Cerebellar cortex (tissue), 1 donor: ENCODE measurements around the gene AGAP1.

Experiments
- DNase-seq: peaks from one replicate; pipeline ENCODE4 v3.0.0-alpha.2; 2015; ENCODE audit warnings: low spot score

AGAP1 gene

DNA sequence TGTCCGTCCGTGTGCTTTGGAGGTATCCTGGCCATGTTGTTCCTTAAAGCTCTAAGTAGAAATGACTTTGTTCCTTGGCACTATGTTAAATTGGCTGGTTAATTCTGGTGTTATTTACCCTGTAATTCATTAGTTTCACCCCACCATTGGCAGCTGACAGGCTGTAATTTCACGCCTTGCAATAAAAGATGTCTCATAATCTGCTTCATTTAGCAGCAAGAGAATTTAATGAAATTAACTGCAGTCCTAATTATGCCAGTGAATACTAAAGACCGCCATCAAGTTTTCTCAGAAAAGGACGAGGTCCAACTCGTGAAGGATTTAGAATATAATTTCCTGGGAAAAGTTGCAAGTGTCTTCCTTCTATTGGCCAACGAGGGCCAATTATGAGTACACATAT lies 355.1 kb downstream of the AGAP1 start:
- DNase-seq, result no peak

DNA sequence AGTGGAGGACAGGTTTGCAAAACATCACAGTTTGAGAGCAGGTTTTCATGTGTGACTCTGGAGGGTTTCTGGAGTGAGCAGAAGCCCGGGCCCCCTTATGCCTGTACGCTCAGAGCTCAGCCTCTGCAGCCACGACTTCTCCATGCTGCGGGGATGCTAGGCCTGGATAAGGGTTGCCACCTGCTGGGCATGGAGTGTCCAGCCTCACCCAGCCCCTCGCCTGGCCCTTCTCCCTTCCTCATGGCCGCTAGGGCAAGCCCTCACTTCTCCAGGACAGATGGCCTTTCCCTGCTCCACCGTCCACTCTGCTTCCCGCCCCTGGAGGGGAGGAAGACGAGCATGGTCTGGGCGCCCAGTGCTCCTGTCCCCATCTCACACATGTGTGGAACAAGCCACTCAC lies 355.6 kb downstream of the AGAP1 start:
- DNase-seq, result no peak

GRCh38 chr2:235850289-235850688 lies 356.4 kb downstream of the AGAP1 start:
- no peak for DNase-seq

DNA sequence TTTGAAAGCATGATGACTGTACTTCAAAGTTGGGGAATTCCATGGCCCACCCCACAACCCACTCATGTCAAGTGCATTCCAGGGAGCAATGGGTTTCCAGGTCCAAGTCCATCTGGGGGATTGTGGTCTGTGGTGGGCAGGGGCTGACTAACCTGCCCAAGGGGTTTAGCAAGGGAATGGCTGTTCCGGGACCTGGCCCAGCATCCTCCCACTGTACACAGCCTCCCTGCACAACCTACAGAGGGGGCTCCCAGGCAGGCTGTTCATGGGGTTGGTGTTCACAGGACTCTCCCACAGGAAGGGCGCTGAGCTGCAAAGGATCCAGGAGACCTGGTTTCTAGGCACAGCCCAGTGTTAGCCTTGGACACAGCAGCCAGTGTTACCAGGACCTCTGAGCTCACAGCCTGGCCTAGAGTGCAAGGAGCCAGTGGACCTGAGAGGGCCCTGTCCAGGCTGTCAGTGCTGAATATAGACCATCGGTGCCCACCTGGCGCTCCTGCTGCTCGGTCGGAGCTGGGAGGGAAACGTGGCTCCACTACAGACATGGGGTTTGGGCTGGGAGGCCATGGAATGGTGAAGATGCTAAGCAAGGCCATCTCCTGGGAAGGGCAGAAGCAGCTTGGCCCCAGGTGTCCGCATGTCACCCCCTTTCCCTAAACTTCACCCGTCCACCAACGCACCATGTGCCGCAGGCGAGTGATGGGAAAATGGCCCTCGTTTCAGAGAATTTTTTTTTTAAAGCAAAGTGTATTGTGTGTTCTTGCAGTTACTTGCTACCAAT lies 357.1 kb downstream of the AGAP1 start:
- DNase-seq, result no peak

DNA sequence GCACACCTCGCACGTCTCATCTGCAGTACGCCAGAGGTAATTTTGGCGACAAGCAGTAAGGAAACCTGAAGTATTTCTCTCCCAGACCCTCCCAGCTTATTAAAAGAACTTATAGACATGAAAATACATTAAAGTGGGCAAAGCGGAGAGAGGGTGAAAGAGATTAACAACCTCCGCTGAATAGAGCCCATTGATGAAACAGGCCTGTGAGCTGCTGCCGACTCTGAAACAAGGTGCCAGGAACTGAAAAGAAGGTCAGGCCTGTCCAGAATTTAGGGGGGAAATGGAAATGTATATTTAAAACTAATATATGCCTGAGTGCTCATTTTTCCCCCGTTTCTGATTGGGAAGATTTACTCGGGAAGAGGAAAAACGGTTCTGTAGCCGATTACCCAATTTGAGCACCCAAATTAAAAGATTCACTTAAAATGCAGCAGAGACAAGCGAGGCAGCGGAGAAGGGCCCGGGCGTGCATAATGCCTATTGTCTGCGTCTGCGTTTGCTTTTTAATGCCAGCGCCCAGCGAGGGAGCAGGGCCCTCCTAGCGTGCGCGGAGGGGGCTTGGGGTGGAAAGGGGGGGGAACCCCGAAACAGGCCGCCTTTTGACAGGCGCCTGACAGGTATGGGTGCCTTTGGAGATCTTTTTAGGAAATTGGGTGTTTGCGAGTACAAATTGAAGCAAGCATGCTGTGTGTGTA lies 358.1 kb downstream of the AGAP1 start:
- DNase-seq, result no peak

GRCh38 chr2:235852526-235852920 lies 358.7 kb downstream of the AGAP1 start:
- DNase-seq, result no peak

DNA sequence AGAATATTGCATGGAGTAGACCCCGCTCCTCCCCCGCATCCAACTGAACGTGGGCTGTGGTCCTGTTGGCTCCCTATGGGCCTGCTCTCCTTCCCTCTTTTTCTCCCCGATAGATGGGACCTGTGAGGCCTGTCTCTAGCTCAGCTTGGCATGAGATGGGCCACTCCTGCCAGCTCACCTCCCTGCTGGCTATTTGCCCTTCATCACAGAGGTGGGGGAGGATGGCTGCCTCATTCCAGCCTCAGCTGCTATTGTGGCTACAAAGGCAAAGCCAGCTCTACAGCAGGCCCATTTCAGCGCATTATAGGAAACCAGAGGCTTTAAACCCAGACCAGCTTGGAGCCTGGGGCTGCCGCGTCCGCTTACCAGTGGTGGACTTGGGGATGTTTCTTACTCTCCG lies 360.4 kb downstream of the AGAP1 start:
- DNase-seq, result peak; percentile 91

GRCh38 chr2:235855011-235855410 lies 361.2 kb downstream of the AGAP1 start:
- no peak for DNase-seq

GRCh38 chr2:235856151-235856854 lies 362.5 kb downstream of the AGAP1 start:
- no peak for DNase-seq

DNA sequence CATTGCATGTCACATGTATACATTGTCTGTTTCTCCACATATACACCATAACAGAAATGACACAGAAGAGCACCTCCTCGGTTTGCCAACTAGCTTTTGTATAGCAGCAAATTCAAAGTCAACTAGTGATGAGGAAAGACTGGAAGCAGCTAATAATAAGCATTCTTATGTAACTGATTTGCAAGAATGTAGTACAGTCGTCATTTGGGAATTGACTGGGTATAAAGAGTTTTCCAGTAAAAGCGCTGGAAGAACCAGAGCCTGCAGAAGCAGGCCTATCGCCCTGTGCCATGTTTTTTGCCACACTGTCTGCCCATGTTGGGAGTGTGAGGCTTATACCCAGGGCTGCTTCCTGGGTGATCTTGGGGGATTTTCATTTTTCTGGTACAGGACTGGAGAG lies 363.8 kb downstream of the AGAP1 start:
- no peak for DNase-seq

- no peak for DNase-seq
Measured at GRCh38 chr2:235858881-235859280, 365.0 kb downstream of the AGAP1 start.

GRCh38 chr2:235859651-235860050 lies 365.8 kb downstream of the AGAP1 start:
- no peak for DNase-seq

- no peak for DNase-seq
Measured at GRCh38 chr2:235860111-235860510, 366.3 kb downstream of the AGAP1 start.

GRCh38 chr2:235860871-235861270 lies 367.0 kb downstream of the AGAP1 start:
- DNase-seq, result no peak

DNA sequence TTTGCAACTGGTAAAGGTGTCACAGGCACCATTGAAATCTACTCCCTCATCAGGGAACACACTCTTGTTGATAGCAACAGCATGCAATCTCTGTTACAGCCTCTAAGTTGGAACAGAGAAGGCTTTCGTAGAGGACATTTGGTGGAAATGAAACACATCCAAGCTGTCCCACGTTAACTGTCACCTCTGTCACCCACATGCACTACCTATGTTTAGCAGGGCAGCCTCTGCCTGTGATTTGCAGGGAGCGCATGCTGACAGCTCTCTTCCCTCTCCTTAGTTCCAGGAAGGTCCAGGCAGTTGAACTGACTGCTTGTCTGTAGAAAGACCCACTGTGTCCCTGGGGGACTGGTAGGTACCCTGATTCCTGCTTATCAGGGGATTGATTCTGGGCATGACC lies 367.5 kb downstream of the AGAP1 start:
- DNase-seq, result no peak

GRCh38 chr2:235863414-235863813 lies 369.6 kb downstream of the AGAP1 start:
- DNase-seq, result no peak

GRCh38 chr2:235864302-235864701 lies 370.5 kb downstream of the AGAP1 start:
- DNase-seq, result no peak

- no peak for DNase-seq
Measured at GRCh38 chr2:235864733-235865515, 371.1 kb downstream of the AGAP1 start.

GRCh38 chr2:235866373-235866772 lies 372.5 kb downstream of the AGAP1 start:
- no peak for DNase-seq

DNA sequence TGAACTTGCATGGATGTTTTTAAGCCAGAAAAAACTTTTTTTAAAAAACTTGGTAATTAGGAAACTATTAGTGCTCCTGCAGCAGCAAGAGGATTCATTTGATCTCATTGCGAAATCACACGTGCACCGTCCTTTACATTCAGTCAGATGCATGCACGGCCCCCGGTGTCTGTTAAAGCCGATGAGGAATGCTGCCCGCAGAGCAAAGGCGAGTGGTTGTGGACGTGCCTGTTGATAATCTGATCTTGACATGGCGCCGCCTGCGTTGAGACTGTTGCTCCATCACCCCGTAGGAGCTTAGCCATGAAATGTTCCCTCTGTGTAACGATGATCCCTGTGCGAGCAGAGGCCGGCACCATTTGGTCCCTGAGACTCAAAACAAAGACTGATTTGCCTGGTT lies 374.4 kb downstream of the AGAP1 start:
- DNase-seq, result no peak

DNA sequence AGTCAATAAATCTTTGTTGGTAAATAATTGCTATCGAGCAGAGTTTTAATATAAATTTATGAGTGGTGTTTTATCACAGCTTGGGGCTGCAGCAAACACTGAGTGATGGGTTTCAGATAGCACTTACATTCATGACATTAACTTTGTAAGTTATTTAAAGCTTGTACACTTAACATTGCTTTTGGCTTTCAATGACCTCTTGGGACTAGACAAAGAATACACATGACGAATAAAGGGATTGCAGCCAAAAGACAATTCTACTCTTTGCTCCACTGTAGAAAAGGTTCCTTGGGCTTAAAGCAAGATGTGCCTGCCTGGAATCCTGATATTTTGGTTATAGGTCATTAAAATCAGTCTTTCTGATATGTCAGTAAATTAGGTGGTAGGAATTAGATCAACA lies 374.8 kb downstream of the AGAP1 start:
- no peak for DNase-seq

DNA sequence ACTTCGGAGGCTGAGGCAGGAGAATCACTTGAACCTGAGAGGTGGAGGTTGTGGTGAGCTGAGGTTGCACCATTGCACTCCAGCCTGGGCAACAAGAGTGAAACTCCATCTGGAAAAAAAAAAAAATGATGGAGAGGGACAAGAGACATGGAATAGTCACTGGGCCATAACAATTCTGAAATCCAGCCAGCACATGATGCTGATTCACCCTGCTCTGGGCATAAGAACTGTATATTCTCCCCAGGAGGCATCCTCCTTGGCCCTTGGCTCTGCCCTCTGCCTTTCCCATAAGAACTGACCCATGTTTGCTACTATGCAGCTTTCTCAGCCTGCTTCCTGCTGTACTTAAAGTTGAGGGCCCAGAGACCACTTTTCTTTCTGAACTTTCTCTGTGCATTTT lies 376.7 kb downstream of the AGAP1 start:
- no peak for DNase-seq
